CD14-positive monocyte (primary cell): Measurements from ENCODE around the gene TMEM235. TPM values are rescaled to one million over a fixed set of nuclear protein-coding genes. Genes with fewer than 3 reads are reported as not detected.
A peak's percentile ranks its signal among the peaks of the same experiment; 100 is the strongest.

Experiments used
- DNase-seq, 3 donors: peaks; one replicate each; pipeline ENCODE4 v3.0.0-alpha.2; 2011 to 2022
- H2AFZ ChIP-seq: 2 replicates; pipeline ENCODE4 v1.6.0; 2012; ENCODE audit warnings: mild to moderate bottlenecking, low read depth, low read length, inconsistent platforms; ENCODE audit not compliant: insufficient read depth, poor library complexity, severe bottlenecking
- H3K27ac ChIP-seq, 2 donors: 1 replicate in 1 of 2; 2 replicates in 1 of 2; pipeline ENCODE4 v1.5.1; 2012 to 2013; ENCODE audit warnings: low read length in 2 of 2, control low read depth in 1 of 2, inconsistent platforms in 1 of 2, low read depth in 1 of 2, mild to moderate bottlenecking in 1 of 2
- H3K27me3 ChIP-seq, 2 donors: one replicate each; pipeline versions ENCODE4 v1.6.0 to v1.6.1; 2011 to 2013; ENCODE audit warnings: low read length in 2 of 2; ENCODE audit not compliant: control insufficient read depth in 2 of 2, insufficient read depth in 2 of 2
- H3K36me3 ChIP-seq, 2 donors: replicated peaks in 1 of 2; 1 replicate in 1 of 2; 2 replicates in 1 of 2; pipeline versions ENCODE4 v1.5.1 to v1.6.1; 2012 to 2013; ENCODE audit warnings: low read length in 2 of 2, control low read depth in 1 of 2, inconsistent platforms in 1 of 2, mild to moderate bottlenecking in 1 of 2; ENCODE audit not compliant: insufficient read depth in 2 of 2, control insufficient read depth in 1 of 2
- H3K4me1 ChIP-seq, 2 donors: 1 replicate in 1 of 2; 2 replicates in 1 of 2; pipeline versions ENCODE4 v1.5.1 to v1.6.1; 2012 to 2013; ENCODE audit warnings: low read length in 2 of 2, control low read depth in 1 of 2, inconsistent platforms in 1 of 2, mild to moderate bottlenecking in 1 of 2, moderate library complexity in 1 of 2; ENCODE audit not compliant: insufficient read depth in 2 of 2, control insufficient read depth in 1 of 2
- H3K4me2 ChIP-seq: replicated peaks from 2 replicates; pipeline ENCODE3; 2012; ENCODE audit warnings: low read length, moderate library complexity, mild to moderate bottlenecking; ENCODE audit not compliant: poor library complexity, severe bottlenecking; ENCODE audit errors: extremely low read depth
- H3K4me3 ChIP-seq, 3 experiments: fragments of 200-600 bp in 1 of 3; sonication (generic) in 1 of 3; replicated peaks in 1 of 3; 1 replicate in 2 of 3; 2 replicates in 1 of 3; pipeline ENCODE4 v1.5.1; 2011 to 2013; ENCODE audit warnings: low read length in 3 of 3, mild to moderate bottlenecking in 3 of 3, control low read depth in 2 of 3, low read depth in 2 of 3, inconsistent platforms in 1 of 3, moderate library complexity in 1 of 3
- H3K79me2 ChIP-seq: 2 replicates; pipeline ENCODE4 v1.6.0; 2012; ENCODE audit warnings: mild to moderate bottlenecking, control low read depth, inconsistent platforms, low read length, moderate library complexity; ENCODE audit not compliant: insufficient read depth
- H3K9ac ChIP-seq: 2 replicates; pipeline ENCODE4 v1.6.0; 2017; ENCODE audit warnings: low read length, mild to moderate bottlenecking; ENCODE audit not compliant: insufficient read depth, poor library complexity, severe bottlenecking
- H3K9me3 ChIP-seq, 2 donors: replicated peaks in 1 of 2; 1 replicate in 1 of 2; 2 replicates in 1 of 2; pipeline versions ENCODE4 v1.5.1 to v1.6.1; 2012 to 2013; ENCODE audit warnings: low read length in 2 of 2, control low read depth in 1 of 2; ENCODE audit not compliant: control insufficient read depth in 1 of 2, insufficient read depth in 1 of 2
- H4K20me1 ChIP-seq: 2 replicates; pipeline ENCODE4 v1.6.0; 2012; ENCODE audit warnings: mild to moderate bottlenecking, low read length, control low read depth, moderate library complexity; ENCODE audit not compliant: insufficient read depth
- H3K27ac Mint-ChIP-seq, 7 donors: one replicate each; pipeline ENCODE4 v1.8.0; 2020; ENCODE audit warnings: mild to moderate bottlenecking in 7 of 7, mixed read lengths in 7 of 7, moderate library complexity in 6 of 7, inconsistent platforms in 2 of 7
- H3K27me3 Mint-ChIP-seq, 3 donors: one replicate each; pipeline ENCODE4 v1.8.0; 2021 to 2022; ENCODE audit warnings: low read depth in 3 of 3, mild to moderate bottlenecking in 3 of 3, mixed read lengths in 3 of 3, moderate library complexity in 3 of 3, inconsistent platforms in 1 of 3
- H3K36me3 Mint-ChIP-seq, 2 donors: one replicate each; pipeline ENCODE4 v1.8.0; 2020; ENCODE audit warnings: mixed read lengths in 2 of 2, inconsistent platforms in 1 of 2, mild to moderate bottlenecking in 1 of 2
- H3K4me1 Mint-ChIP-seq: one replicate; pipeline ENCODE4 v1.8.0; 2020; ENCODE audit warnings: mild to moderate bottlenecking, mixed read lengths
- H3K4me3 Mint-ChIP-seq, 2 donors: one replicate each; pipeline ENCODE4 v1.8.0; 2020; ENCODE audit warnings: mild to moderate bottlenecking in 2 of 2, mixed read lengths in 2 of 2, moderate library complexity in 1 of 2
- H3K9me3 Mint-ChIP-seq, 7 donors: one replicate each; pipeline ENCODE4 v1.8.0; 2020 to 2022; ENCODE audit warnings: mixed read lengths in 7 of 7, mild to moderate bottlenecking in 6 of 7, moderate library complexity in 6 of 7, inconsistent platforms in 2 of 7
- CTCF ChIP-seq: fragments of 200-600 bp; IDR thresholded peaks from one replicate; pipeline ENCODE4 v1.8.0; 2022; ENCODE audit warnings: antibody characterized with exemption, mild to moderate bottlenecking
- WGBS: methylation state at CpG from one replicate; pipeline ENCODE4 v1.1.5; 2013; ENCODE audit warnings: missing lambda C conversion rate; ENCODE audit not compliant: insufficient coverage; 5-methylcytosine and 5-hydroxymethylcytosine counted together
- intact Hi-C, 2 donors: fragments of 100-400 bp; cut with micrococcal nuclease; formaldehyde crosslinking; loops; one replicate each; pipeline versions ENCODE4 v1.15.0 to v1.15.1; 2023
- polyA plus RNA-seq, 3 donors: library from polyadenylated mRNA; depleted of rRNA in 1 of 3; unstranded in 2 of 3; stranded (reverse) in 1 of 3; fragments of 300-500 nt in 2 of 3; fragments of >200 nt in 1 of 3; fragmentation: Illumina TruSeq in 2 of 3; gene quantifications; 1 replicate in 2 of 3; 2 replicates in 1 of 3; pipeline ENCODE4 v1.2.3, GENCODE V29; 2012 to 2021

Gene TMEM235
- polyA plus RNA-seq, 3 donors: not detected

- no peak overlapping the region for H2AFZ ChIP-seq
- H3K4me1 ChIP-seq: peaks cover 13 to 20% of the 10 kb centered on the region in 2 donors
- intact Hi-C loops: no loop called here
- H3K9ac ChIP-seq: peak overlapping the region; percentile 32
- Mint-ChIP-seq H3K4me1 (peaks cover 22% of the 10 kb centered on the region), H3K27ac (peak overlapping the region in 6 of 7 donors; percentile 46 to 85 (median 72)), H3K36me3 (peaks cover 28 to 34% of the 10 kb centered on the region in 2 donors), H3K27me3 (peaks cover 41 to 64% (median 56%) of the 10 kb centered on the region in 3 donors), H3K9me3 (peaks cover 0 to 14% (median 3%) of the 10 kb centered on the region in 7 donors), H3K4me3 (peak overlapping the region in 1 of 2 donors; percentile 75)
- H3K4me3 ChIP-seq: no peak overlapping the region
- DNase-seq: peak; percentile 68 to 81 (median 71)
- H3K4me2 ChIP-seq: peak overlapping the region; percentile 33
- peak overlapping the region in 1 of 2 donors; percentile 53 for H3K27ac ChIP-seq
- peaks cover 19 to 29% of the 10 kb centered on the region in 2 donors for H3K36me3 ChIP-seq
- no peaks in the 10 kb centered on the region for H3K79me2 ChIP-seq
- H3K27me3 ChIP-seq: peaks cover 10 to 45% of the 10 kb centered on the region in 2 donors
- TF ChIP-seq CTCF: no peak
- H3K9me3 ChIP-seq: peaks cover 0 to 13% of the 10 kb centered on the region in 2 donors
- H4K20me1 ChIP-seq: no peaks in the 10 kb centered on the region
- WGBS: 25% methylated on average over 9 of the region's 10 CpGs
Measured at GRCh38 chr17:78227455-78227916, 3.9 kb upstream of the TMEM235 start.

- Histone ChIP-seq H3K36me3 (peaks cover 13 to 22% of the 10 kb centered on the region in 2 donors), H3K4me3 (no peak overlapping the region), H3K27me3 (peaks cover 15 to 52% of the 10 kb centered on the region in 2 donors), H3K27ac (no peak overlapping the region), H4K20me1 (no peaks in the 10 kb centered on the region), H3K9ac (no peak overlapping the region), H3K4me1 (peaks cover 13 to 20% of the 10 kb centered on the region in 2 donors), H3K4me2 (no peak overlapping the region), H3K79me2 (no peaks in the 10 kb centered on the region), H2AFZ (no peak overlapping the region), H3K9me3 (peaks cover 0 to 14% of the 10 kb centered on the region in 2 donors)
- Mint-ChIP-seq H3K27me3 (peaks cover 48 to 71% (median 63%) of the 10 kb centered on the region in 3 donors), H3K36me3 (peaks cover 24 to 27% of the 10 kb centered on the region in 2 donors), H3K27ac (peak overlapping the region in 1 of 7 donors; percentile 21), H3K9me3 (peaks cover 0 to 14% (median 3%) of the 10 kb centered on the region in 7 donors), H3K4me3 (peak overlapping the region in 1 of 2 donors; percentile 62), H3K4me1 (peaks cover 22% of the 10 kb centered on the region)
- intact Hi-C loops: no loop called here
- TF ChIP-seq CTCF: no peak
- DNase-seq: no peak
- 100% methylated on average over 1 of the region's 4 CpGs for WGBS
Measured at GRCh38 chr17:78228176-78228575, 3.3 kb upstream of the TMEM235 start.
